ENCODE results near the gene NT5DC4. TPM values are rescaled to one million over a fixed set of nuclear protein-coding genes. Genes with fewer than 3 reads are reported as not detected.

NT5DC4 gene
- total and polyA plus RNA-seq, 2 of the 8 experiments (the other 6 are each of a cell fraction or from before 2014, with no cell fraction given), result not detected

- TF ChIP-seq RAD21 (IDR thresholded peaks at IDR 0.05 in 1 of 2, conservative IDR thresholded peaks at IDR 0.05 in 1 of 2; ENCODE audit: low read depth in 2 of 2, low read length in 2 of 2), result peak; percentile 99
- TF ChIP-seq, protein P1, sequence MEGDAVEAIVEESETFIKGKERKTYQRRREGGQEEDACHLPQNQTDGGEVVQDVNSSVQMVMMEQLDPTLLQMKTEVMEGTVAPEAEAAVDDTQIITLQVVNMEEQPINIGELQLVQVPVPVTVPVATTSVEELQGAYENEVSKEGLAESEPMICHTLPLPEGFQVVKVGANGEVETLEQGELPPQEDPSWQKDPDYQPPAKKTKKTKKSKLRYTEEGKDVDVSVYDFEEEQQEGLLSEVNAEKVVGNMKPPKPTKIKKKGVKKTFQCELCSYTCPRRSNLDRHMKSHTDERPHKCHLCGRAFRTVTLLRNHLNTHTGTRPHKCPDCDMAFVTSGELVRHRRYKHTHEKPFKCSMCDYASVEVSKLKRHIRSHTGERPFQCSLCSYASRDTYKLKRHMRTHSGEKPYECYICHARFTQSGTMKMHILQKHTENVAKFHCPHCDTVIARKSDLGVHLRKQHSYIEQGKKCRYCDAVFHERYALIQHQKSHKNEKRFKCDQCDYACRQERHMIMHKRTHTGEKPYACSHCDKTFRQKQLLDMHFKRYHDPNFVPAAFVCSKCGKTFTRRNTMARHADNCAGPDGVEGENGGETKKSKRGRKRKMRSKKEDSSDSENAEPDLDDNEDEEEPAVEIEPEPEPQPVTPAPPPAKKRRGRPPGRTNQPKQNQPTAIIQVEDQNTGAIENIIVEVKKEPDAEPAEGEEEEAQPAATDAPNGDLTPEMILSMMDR (IDR thresholded peaks at IDR 0.05; ENCODE audit: control extremely low read depth in 1 of 3, insufficient read depth in 1 of 3, low read depth in 1 of 3, low read length in 3 of 3), result peak in 2 of 3 experiments; percentile 98; a peak in 3 of 4 replicates
- TF ChIP-seq HDAC2 (IDR thresholded peaks at IDR 0.05; ENCODE audit: borderline replicate concordance in 1 of 2, low read depth in 2 of 2, low read length in 2 of 2), result no peak
- TF ChIP-seq CHD1 (IDR thresholded peaks at IDR 0.05; ENCODE audit: low read depth, low read length), result no peak
These were observed 5.8 kb downstream of the NT5DC4 start (continued) for GRCh38 chr2:112726487-112727190.

Measured in H1 (cell line).